Naive thymus-derived CD8-positive, alpha-beta T cell (primary cell): ENCODE measurements around the gene PLXNA2. TPM values are rescaled to one million over a fixed set of nuclear protein-coding genes. Genes with fewer than 3 reads are reported as not detected.

Experiments used
- ATAC-seq, 2 donors: fragments of 150-1000 bp; cut with Tn5 transposase in 1 of 2; sonication (Bioruptor Pico), chemical (Tn5 transposase) in 1 of 2; 1 replicate in 1 of 2; 2 replicates in 1 of 2; pipeline ENCODE4 v1.10.0; 2021; ENCODE audit warnings: mild to moderate bottlenecking in 2 of 2, moderate library complexity in 2 of 2
- POLR2A ChIA-PET: fragments of 350-600 bp; sonication (Branson Sonifier 250); formaldehyde crosslinking; loops from one replicate; lab custom pipeline; 2021; ENCODE audit warnings: antibody characterized with exemption; lab: Charles Lee
- DNase-seq, 10 donors: peaks; one replicate each; pipeline versions ENCODE4 v3.0.0 to v3.0.0-alpha.2; 2020 to 2022
- H3K27ac Mint-ChIP-seq, 10 donors: one replicate each; pipeline ENCODE4 v1.8.0; 2020 to 2022; ENCODE audit warnings: mild to moderate bottlenecking in 10 of 10, mixed read lengths in 10 of 10, moderate library complexity in 4 of 10, inconsistent platforms in 1 of 10
- H3K27me3 Mint-ChIP-seq, 5 donors: one replicate each; pipeline ENCODE4 v1.8.0; 2021 to 2022; ENCODE audit warnings: mixed read lengths in 5 of 5
- H3K36me3 Mint-ChIP-seq, 3 donors: one replicate each; pipeline ENCODE4 v1.8.0; 2020 to 2022; ENCODE audit warnings: mixed read lengths in 3 of 3, mild to moderate bottlenecking in 2 of 3, inconsistent platforms in 1 of 3
- H3K4me1 Mint-ChIP-seq, 4 donors: one replicate each; pipeline ENCODE4 v1.8.0; 2021 to 2022; ENCODE audit warnings: mixed read lengths in 4 of 4
- H3K4me3 Mint-ChIP-seq, 10 donors: one replicate each; pipeline ENCODE4 v1.8.0; 2020 to 2022; ENCODE audit warnings: mild to moderate bottlenecking in 10 of 10, mixed read lengths in 10 of 10, moderate library complexity in 6 of 10, inconsistent platforms in 1 of 10
- H3K9me3 Mint-ChIP-seq, 9 donors: one replicate each; pipeline ENCODE4 v1.8.0; 2020 to 2022; ENCODE audit warnings: mixed read lengths in 9 of 9, mild to moderate bottlenecking in 3 of 9, inconsistent platforms in 1 of 9, moderate library complexity in 1 of 9
- polyA plus RNA-seq, 3 donors: library from polyadenylated mRNA; unstranded; fragments of 300-500 nt; fragmentation: Illumina TruSeq; gene quantifications; one replicate each; pipeline ENCODE4 v1.2.3, GENCODE V29; 2021
- total RNA-seq, 8 experiments: library from RNA in 2 of 8; stranded (reverse) in 2 of 8; gene quantifications; one replicate each; pipeline ENCODE4 v1.2.3 and lab custom pipeline; 2021 to 2026

Gene PLXNA2
- total and polyA plus RNA-seq, 5 experiments from 2014 or later = 0.06 to 7.7 (median 0.14) TPM

GRCh38 chr1:208203127-208203847, 40.9 kb downstream of the PLXNA2 start:
- POLR2A ChIA-PET = no interaction called here
- DNase-seq (no peak), ATAC-seq (no peak)
- no peak overlapping the region for H3K27ac Mint-ChIP-seq
- no peaks in the 10 kb centered on the region for H3K27me3 Mint-ChIP-seq
- no peaks in the 10 kb centered on the region for H3K9me3 Mint-ChIP-seq
- no peak overlapping the region for H3K4me3 Mint-ChIP-seq
- H3K36me3 Mint-ChIP-seq = no peaks in the 10 kb centered on the region
- peaks cover 0 to 2% (median 0%) of the 10 kb centered on the region in 4 donors for H3K4me1 Mint-ChIP-seq

- no peak for DNase-seq
- POLR2A ChIA-PET = no interaction called here
- no peaks in the 10 kb centered on the region for H3K27me3 Mint-ChIP-seq
Observed at GRCh38 chr1:208202333-208202995, 41.7 kb downstream of the PLXNA2 start.

GRCh38 chr1:208201229-208201628, 43.0 kb downstream of the PLXNA2 start:
- no peak for DNase-seq
- Mint-ChIP-seq H3K9me3 (no peaks in the 10 kb centered on the region), H3K27ac (no peak overlapping the region), H3K4me3 (no peak overlapping the region), H3K4me1 (peaks cover 0 to 2% (median 0%) of the 10 kb centered on the region in 4 donors), H3K27me3 (no peaks in the 10 kb centered on the region), H3K36me3 (no peaks in the 10 kb centered on the region)
- no peak for ATAC-seq
- POLR2A ChIA-PET = no interaction called here

More at GRCh38 chr1:208202333-208202995, 41.7 kb downstream of the PLXNA2 start:
- no peak for ATAC-seq
- Mint-ChIP-seq H3K27ac (no peak overlapping the region), H3K36me3 (no peaks in the 10 kb centered on the region), H3K4me3 (no peak overlapping the region), H3K9me3 (no peaks in the 10 kb centered on the region), H3K4me1 (peaks cover 0 to 2% (median 0%) of the 10 kb centered on the region in 4 donors)

GRCh38 chr1:208200116-208200515, 44.1 kb downstream of the PLXNA2 start:
- Mint-ChIP-seq H3K4me1 (peaks cover 0 to 2% (median 0%) of the 10 kb centered on the region in 4 donors), H3K27me3 (no peaks in the 10 kb centered on the region), H3K4me3 (no peak overlapping the region), H3K9me3 (no peaks in the 10 kb centered on the region), H3K27ac (no peak overlapping the region), H3K36me3 (no peaks in the 10 kb centered on the region)
- no peak for ATAC-seq
- POLR2A ChIA-PET = no interaction called here
- DNase-seq = no peak

- DNase-seq (no peak), ATAC-seq (no peak)
- POLR2A ChIA-PET = no interaction called here
- H3K27me3 Mint-ChIP-seq = no peaks in the 10 kb centered on the region
- H3K9me3 Mint-ChIP-seq = no peaks in the 10 kb centered on the region
- H3K36me3 Mint-ChIP-seq = no peaks in the 10 kb centered on the region
- no peak overlapping the region for H3K27ac Mint-ChIP-seq
- peaks cover 0 to 2% (median 0%) of the 10 kb centered on the region in 4 donors for H3K4me1 Mint-ChIP-seq
- H3K4me3 Mint-ChIP-seq = no peak overlapping the region
Observed at GRCh38 chr1:208198236-208198635, 45.9 kb downstream of the PLXNA2 start.

- ATAC-seq (no peak), DNase-seq (no peak)
- peaks cover 0 to 2% (median 0%) of the 10 kb centered on the region in 5 donors for H3K27me3 Mint-ChIP-seq
- no peaks in the 10 kb centered on the region for H3K36me3 Mint-ChIP-seq
- H3K4me1 Mint-ChIP-seq = peaks cover 0 to 4% (median 0%) of the 10 kb centered on the region in 4 donors
- H3K27ac Mint-ChIP-seq = no peak overlapping the region
- H3K9me3 Mint-ChIP-seq = no peaks in the 10 kb centered on the region
- H3K4me3 Mint-ChIP-seq = no peak overlapping the region
- POLR2A ChIA-PET = interaction anchor here (0.7 kb wide), 1 partner anchor 114 kb away, joined by 5 read pairs; no protein-coding TSS in a partner anchor
Observed at GRCh38 chr1:208194944-208195343, 49.2 kb downstream of the PLXNA2 start.

- H3K4me1 Mint-ChIP-seq = peaks cover 11 to 18% (median 12%) of the 10 kb centered on the region in 4 donors
- no peak for ATAC-seq
Observed at GRCh38 chr1:208192995-208193394, 51.2 kb downstream of the PLXNA2 start.

GRCh38 chr1:208190784-208191183, 53.4 kb downstream of the PLXNA2 start:
- POLR2A ChIA-PET = no interaction called here

More at GRCh38 chr1:208192995-208193394, 51.2 kb downstream of the PLXNA2 start:
- Mint-ChIP-seq H3K27ac (no peak overlapping the region), H3K27me3 (peaks cover 0 to 2% (median 0%) of the 10 kb centered on the region in 5 donors), H3K9me3 (no peaks in the 10 kb centered on the region), H3K36me3 (no peaks in the 10 kb centered on the region), H3K4me3 (no peak overlapping the region)
- POLR2A ChIA-PET = no interaction called here
- DNase-seq = no peak

GRCh38 chr1:208189716-208190115, 54.5 kb downstream of the PLXNA2 start:
- Mint-ChIP-seq H3K36me3 (no peaks in the 10 kb centered on the region), H3K27me3 (peaks cover 4 to 10% (median 5%) of the 10 kb centered on the region in 5 donors), H3K9me3 (no peaks in the 10 kb centered on the region), H3K27ac (no peak overlapping the region), H3K4me1 (peaks cover 13 to 25% (median 17%) of the 10 kb centered on the region in 4 donors), H3K4me3 (no peak overlapping the region)
- ATAC-seq (no peak), DNase-seq (no peak)
- POLR2A ChIA-PET = interaction anchor here (0.7 kb wide), 1 partner anchor 64 kb away, joined by 3 read pairs; no protein-coding TSS in a partner anchor

More at GRCh38 chr1:208190784-208191183, 53.4 kb downstream of the PLXNA2 start:
- Mint-ChIP-seq H3K9me3 (no peaks in the 10 kb centered on the region), H3K27ac (no peak overlapping the region), H3K36me3 (no peaks in the 10 kb centered on the region), H3K27me3 (peaks cover 1 to 5% (median 3%) of the 10 kb centered on the region in 5 donors), H3K4me1 (peaks cover 12 to 22% (median 16%) of the 10 kb centered on the region in 4 donors), H3K4me3 (no peak overlapping the region)
- no peak for ATAC-seq
- no peak for DNase-seq

GRCh38 chr1:208189183-208189582, 55.0 kb downstream of the PLXNA2 start:
- peak overlapping the region in 2 of 10 donors; percentile 37 to 79 for H3K27ac Mint-ChIP-seq
- H3K9me3 Mint-ChIP-seq = no peaks in the 10 kb centered on the region
- H3K27me3 Mint-ChIP-seq = peaks cover 4 to 10% (median 7%) of the 10 kb centered on the region in 5 donors
- POLR2A ChIA-PET = interaction anchor here (0.7 kb wide), 1 partner anchor 64 kb away, joined by 3 read pairs; no protein-coding TSS in a partner anchor
- peaks cover 13 to 25% (median 17%) of the 10 kb centered on the region in 4 donors for H3K4me1 Mint-ChIP-seq
- ATAC-seq (no peak), DNase-seq (no peak)
- H3K36me3 Mint-ChIP-seq = no peaks in the 10 kb centered on the region
- H3K4me3 Mint-ChIP-seq = no peak overlapping the region

GRCh38 chr1:208188607-208189006, 55.6 kb downstream of the PLXNA2 start:
- ATAC-seq (no peak), DNase-seq (no peak)
- Mint-ChIP-seq H3K4me1 (peaks cover 13 to 25% (median 17%) of the 10 kb centered on the region in 4 donors), H3K27me3 (peaks cover 4 to 10% (median 7%) of the 10 kb centered on the region in 5 donors), H3K27ac (peak overlapping the region in 1 of 10 donors; percentile 79), H3K36me3 (no peaks in the 10 kb centered on the region), H3K4me3 (no peak overlapping the region), H3K9me3 (no peaks in the 10 kb centered on the region)
- POLR2A ChIA-PET = no interaction called here

GRCh38 chr1:208187499-208188041, 56.6 kb downstream of the PLXNA2 start:
- DNase-seq = no peak
- Mint-ChIP-seq H3K27ac (no peak overlapping the region), H3K36me3 (no peaks in the 10 kb centered on the region), H3K4me1 (peaks cover 13 to 25% (median 17%) of the 10 kb centered on the region in 4 donors), H3K4me3 (no peak overlapping the region), H3K9me3 (no peaks in the 10 kb centered on the region), H3K27me3 (peaks cover 7 to 17% (median 10%) of the 10 kb centered on the region in 5 donors)
- no peak for ATAC-seq
- POLR2A ChIA-PET = no interaction called here
